GM18517 (cell line): Measurements from ENCODE around the gene CES4A.
"Not testable (repeated sequence)": the region's sequence is repeated elsewhere in the genome, so short reads cannot be mapped to it uniquely, and the experiment has no call there.

ENCODE experiments used
- ATAC-seq: cut with Tn5 transposase; IDR thresholded peaks from one replicate; pipeline ENCODE4 v1.9.1; 2021; ENCODE audit warnings: mild to moderate bottlenecking, moderate library complexity; ENCODE audit not compliant: unreplicated experiment

CES4A gene

DNA sequence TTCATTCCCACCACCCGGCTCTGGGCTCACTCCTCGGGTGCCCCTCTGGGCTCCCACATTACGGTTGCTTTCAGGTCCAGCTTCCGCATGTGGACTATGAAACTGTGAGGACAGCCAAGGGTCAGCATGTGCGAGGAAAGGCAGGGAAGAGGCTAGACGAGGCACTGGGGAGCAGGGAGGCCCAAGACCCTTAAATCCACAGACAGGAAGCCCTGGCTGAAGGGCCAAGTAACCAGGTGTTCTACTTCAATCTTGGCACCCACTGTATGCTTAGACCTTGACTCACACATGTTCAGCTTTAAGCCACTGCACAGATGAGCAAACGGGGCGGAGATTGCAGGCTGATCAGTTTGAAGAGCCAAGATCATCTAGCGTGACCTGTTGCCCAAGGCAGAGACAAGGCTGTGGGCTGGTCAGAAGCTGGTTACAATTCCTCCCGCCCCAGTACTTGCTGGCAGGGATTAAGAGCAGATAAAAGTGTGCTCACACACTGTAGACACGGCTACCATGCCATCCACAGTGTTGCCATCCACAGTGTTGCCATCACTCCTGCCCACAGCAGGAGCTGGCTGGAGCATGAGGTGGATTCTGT is at the start of gene CES4A:
Gene CES4A, plus strand, starts transcription at position 393 of the 592 bp plus-strand sequence. Its CDS starts 184 bp downstream, at position 577.
- ATAC-seq = no peak

DNA sequence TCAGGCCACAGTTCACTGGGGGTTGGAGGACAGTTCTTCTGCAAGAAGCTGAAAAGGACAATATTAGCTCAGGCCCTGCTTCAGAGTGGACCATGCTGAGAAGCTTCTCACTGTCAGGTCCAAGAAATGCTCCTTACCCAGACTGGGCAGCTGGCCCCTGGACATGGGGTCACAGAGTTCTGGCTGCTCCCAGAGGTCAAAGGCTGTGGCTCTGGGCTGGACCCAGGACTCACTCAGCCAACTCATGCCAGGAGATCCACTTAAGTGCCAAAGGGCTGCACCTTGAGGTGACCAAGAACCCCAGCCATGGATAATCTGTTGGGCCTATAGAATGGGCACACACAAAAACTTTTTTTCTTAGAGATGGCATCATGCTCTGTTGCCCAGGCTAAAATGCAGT is 49.0 kb upstream of the CES4A start:
- no peak for ATAC-seq

DNA sequence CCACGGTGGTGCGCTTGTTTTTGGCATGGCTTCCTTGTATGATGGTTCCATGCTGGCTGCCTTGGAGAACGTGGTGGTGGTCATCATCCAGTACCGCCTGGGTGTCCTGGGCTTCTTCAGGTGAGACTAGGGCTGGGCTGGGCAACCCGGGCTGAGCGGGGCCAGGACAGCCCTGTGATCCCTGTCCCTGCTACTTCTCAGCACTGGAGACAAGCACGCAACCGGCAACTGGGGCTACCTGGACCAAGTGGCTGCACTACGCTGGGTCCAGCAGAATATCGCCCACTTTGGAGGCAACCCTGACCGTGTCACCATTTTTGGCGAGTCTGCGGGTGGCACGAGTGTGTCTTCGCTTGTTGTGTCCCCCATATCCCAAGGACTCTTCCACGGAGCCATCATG is 48.2 kb upstream of the CES4A start:
- no peak for ATAC-seq

DNA sequence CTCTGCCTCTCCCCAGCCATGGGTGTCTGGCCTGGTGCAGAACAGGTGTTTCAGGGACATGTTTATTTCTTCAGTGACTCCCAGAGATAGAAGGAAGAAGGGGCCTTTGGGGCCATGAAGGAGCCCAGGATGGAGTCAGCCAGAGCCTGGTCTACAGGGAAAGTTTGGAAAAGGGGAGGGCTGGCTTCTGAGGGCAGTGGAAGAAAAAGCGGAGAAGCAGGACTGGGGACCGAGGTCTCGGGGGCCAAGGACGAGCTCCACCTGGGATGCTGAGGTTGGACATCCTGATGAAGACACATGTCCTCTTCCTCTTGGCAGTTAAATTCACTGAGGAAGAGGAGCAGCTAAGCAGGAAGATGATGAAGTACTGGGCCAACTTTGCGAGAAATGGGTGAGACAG is 45.4 kb upstream of the CES4A start:
- no peak for ATAC-seq

DNA sequence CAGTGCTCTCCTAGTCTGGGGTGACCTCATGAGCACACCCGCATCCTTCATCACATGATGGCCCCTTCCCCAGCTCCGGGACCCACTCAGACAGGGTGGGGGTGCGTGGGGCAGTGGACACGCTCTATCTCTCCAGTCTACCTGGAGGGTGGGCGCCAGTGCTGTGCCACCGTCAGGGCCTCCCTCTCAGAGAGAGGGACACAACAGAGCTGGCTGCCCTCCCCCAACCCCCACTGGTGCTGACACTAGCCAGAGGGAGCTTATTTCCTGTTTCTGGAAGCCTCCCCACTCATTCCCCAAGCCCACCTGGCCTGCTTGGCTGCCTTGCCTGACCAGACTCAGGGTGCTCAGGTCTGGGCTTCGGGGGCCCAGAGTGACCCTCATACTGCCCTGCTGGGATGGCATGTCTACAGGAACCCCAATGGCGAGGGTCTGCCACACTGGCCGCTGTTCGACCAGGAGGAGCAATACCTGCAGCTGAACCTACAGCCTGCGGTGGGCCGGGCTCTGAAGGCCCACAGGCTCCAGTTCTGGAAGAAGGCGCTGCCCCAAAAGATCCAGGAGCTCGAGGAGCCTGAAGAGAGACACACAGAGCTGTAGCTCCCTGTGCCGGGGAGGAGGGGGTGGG is 44.8 kb upstream of the CES4A start:
- ATAC-seq = no peak

DNA sequence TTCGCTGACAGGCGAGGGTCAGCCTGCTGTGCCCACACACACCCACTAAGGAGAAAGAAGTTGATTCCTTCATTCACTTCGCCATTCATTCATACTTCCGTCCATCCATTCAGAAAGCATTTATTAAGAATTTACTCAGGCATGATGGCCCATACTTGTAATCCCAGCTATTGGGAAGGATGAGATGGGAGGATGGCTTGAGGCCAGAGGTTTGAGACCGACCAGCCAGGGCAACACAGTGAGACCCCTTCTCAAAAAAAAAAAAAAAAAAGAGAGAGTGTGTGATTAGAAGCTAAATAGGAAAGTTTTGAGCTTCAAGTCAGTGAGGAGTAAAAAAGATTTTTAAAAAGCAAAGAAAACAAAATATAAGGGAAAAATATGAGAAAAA is 44.3 kb upstream of the CES4A start:
- no peak for ATAC-seq

DNA sequence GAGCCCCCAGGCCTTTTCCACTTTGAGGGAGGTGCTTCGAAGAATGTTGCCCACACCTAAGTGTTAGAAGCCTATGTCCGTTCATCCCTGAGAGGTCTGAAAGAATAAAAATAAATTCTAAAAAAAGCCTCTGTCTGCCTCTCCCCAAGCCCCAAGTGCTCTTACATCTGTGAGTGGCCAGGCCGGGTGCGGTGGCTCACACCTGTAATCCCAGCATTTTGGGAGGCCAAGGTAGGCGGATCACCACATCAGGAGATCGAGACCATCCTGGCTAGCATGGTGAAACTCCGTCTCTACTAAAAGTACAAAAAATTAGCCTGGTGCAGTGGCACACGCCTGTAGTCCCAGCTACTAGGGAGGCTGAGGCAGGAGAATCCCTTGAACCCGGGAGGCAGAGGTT is 43.4 kb upstream of the CES4A start:
- not testable (repeated sequence) for ATAC-seq

DNA sequence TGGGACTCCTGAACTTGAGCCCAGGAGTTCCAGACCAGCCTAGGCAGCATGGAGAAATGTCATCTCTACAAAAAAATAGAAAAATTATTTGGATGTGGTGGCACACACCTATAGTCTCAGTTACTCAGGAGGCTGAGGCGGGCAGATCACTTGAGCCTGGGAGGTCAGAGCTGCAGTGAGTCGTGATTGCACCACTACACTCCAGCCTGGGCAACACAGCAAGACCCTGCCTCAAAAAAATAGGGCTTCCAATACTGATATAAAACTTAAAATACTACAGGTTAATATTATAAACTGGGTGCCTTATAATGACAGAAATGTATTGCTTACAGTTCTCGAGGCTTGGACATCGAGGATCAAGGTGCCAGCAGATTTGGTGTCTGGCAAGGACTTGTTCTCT is 42.5 kb upstream of the CES4A start:
- ATAC-seq = no peak

DNA sequence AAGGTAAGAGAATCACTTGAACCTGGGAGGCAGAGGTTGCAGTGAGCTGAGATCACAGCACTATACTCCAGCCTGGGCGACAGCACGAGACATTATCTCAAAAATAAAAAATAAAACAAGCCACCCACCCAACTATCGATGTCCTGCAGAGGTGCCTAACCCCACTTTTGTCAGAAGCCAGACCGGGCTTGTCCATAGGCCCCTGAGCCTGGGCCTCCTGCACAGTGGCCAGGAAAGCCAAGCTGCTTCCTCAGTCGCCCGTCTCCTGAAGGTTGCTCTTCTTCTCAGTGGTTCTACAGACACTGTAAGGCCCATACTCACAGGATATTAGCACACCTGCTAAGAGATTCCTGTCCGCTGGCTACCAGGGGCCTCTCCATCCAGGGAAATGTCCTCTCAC is 41.8 kb upstream of the CES4A start:
- ATAC-seq = no peak

DNA sequence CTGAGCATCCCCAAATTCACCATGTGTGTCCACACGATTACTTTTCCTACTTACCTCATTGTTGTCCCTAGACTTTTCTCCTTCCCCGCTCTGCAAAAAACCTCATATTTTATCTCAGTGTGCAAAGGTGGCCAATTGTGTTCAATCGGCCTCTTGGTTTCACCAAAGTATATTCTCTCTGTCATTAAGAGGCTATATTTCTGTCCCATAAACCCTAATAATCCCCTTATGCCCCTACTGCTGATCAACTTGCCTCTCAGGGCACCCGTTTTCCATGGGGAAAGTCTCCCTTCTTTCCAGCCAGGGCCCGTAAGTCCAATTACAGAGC is 41.5 kb upstream of the CES4A start:
- ATAC-seq = no peak

DNA sequence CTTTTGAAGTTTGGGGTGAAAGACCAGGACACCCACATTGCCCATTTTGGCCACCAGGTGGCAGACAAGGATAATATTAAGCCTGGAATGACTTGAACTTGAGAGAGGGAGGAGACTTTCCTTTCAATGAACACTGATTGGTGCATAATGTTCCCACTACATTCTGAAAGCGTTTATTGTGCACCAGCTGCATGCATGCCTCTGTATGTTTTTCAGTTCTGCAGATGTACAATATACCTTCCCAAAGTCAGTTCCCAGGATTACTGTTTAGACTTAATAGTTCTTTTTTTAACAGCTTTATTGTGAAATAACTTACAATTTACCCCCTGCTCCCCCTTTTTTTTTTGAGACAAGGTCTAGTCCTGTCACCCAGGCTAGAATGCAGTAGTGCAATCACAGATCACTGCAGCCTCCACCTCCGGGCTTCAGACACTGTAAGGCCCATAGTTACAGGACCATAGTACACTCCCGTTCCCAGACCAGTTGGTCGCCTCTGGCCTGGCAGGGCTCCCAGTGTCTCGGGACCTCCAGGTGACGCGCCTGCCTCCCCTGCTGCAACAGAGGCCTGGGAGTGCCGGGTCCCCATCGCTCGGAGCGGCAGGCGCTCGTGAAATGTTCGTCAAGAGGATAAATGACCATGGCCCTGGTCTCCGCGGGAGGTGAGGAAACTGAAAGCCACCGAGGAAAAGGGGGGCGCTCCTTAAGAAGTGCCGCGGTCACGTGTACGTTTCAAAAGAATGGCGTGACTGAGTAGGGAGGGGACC is 40.9 kb upstream of the CES4A start:
- peak; percentile 81 for ATAC-seq

DNA sequence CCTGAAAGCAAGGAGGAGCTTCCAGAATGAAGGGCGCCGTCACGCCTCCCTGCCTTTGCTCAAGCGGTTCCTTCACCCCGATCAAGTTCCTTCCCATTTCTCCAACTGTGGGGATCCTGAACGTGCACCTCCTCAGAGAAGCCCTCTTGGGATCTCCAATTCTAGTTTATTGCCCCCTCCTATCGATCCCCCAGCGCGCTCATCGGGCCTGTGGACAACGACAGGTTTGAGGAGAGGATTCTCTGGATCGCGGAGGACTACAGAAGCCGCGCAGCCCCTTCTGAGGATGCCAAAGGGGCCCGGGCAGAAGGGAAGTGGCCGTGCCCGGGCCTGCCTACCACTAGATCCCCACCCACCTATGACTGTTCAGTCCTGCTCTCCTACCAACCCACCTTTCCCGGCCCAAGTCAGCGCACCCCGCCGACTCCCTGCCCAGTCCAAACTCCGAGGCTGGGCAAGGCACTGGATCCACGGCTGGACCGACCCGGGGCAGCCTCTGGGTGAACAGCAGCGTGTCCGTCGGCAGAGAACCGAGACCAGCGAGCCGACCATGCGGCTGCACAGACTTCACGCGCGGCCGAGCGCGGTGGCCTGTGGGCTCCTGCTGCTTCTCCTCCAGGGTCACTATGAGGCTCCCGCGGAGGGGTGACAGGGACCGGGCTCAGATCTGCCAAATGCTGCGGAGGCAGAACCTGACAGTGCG is 40.1 kb upstream of the CES4A start:
- no peak for ATAC-seq

DNA sequence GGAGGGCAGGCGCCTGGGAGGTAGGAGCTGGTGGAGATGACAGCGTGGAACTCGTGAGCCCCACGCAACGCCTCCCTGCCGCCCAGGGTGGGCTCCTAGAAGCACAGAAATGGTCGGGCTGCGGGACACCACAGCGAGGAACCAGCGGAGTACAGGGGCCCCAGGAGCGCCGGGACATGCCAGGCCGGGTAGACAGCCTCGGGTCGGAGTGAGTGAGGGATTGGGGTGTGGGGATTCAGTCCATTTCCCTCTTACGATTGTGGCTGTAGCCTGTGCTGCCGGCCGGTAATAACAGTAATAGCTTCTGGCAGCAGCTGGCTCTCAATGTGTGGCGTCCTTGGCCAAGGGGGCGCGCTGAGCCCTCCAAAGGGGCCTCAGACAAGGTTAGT is 39.6 kb upstream of the CES4A start:
- ATAC-seq = no peak

DNA sequence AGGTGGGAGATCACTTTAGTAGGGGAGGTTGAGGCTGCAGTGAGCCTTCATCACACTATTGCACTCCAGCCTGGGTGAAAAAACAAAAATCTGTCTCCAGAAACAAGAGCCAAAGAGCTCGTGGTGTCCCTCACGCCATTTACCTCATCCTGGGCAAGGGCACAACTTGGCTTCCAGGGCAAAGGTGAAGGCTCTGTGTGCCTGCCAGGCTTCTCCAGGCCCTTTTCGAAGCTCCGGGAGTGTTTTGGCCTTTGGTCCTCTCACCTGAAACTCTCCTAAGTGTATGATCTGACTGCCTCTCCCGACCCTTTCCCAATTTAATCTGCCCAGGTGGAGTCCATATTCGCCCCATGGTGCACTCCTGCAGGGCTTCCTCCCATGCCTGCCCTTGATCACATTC is 38.9 kb upstream of the CES4A start:
- ATAC-seq = no peak

DNA sequence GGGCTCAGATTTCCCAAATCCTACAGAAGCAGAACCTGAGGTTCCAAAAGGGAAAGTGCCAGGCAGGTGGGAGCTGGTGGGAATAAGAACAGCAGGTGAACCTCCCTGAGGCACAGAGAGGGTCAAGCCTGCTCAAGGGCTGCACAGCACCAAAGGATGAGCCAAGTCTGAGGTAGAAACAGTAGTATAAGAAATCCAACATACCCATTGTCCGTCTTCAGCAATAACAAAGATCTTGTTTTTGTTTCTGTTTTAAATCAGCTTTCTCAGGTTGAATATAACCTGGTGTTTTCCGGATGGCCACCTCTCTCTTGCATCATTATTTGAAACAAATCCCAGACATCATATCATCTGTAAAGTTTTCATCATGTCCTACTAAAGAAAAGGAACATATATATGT is 38.0 kb upstream of the CES4A start:
- ATAC-seq = no peak

DNA sequence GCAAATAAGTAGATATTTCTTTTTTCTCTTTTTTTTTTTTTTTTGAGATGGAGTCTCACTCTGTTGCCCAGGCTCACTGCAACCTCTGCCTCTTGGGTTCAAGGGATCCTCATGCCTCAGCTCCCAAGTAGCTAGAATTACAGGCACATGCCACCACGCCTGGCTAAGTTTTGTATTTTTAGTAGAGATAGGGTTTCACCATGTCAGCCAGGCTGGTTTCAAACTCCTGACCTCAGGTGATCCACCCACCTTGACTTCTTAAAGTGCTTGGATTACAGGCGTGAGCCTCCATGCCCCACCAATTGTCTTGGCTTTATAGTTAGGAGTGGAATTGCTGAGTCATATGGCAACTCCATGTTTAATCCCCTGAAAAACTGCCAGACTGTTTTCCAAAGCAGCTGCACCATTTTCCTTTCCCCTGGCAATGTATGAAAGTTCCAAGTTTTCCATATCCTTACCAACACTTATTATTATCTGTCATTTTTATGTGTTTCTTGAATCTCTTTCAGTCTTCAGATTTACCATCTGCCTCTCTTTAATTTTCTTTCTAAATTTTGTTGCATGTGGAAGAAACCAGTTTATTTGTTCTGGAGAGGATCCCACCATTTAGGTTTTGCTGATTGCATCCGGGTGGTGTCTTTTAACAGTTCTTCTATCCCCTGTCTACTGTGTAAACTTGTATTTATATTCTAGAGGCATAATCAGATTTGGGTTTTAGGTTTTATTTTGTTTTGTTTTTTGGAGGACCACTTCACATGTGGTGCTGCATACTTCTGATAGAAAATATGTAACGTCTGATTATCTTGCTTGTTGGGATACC is 37.2 kb upstream of the CES4A start:
- no peak for ATAC-seq

DNA sequence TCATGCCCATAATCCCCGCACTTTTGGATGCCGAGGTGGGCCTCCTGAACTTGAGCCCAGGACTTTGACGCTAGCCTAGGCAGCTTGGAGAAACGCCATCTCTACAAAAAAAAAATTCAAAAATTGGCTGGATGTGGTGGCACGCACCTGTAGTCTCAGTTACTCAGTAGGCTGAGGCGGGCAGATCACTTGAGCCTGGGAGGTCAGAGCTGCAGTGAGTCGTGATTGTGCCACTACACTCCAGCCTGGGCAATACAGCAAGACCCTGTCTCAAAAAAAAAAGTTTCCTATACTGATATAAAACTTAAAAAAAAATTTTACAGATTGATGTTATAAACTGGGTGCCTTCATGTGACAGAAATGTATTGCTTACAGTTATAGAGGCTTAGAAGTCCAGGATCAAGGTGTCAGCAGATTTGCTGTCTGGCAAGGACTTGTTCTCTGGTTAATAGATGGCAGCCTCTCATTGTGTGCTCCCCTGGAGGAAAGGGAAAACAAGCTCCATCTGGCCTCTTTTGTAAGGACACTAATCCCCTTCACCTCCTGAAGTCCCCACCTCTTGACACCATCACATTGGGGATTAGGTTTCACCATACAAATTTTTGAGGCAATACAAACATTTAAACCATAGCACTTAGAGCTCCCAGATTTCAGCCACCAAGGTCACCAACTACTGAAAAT is 35.8 kb upstream of the CES4A start:
- ATAC-seq = no peak

DNA sequence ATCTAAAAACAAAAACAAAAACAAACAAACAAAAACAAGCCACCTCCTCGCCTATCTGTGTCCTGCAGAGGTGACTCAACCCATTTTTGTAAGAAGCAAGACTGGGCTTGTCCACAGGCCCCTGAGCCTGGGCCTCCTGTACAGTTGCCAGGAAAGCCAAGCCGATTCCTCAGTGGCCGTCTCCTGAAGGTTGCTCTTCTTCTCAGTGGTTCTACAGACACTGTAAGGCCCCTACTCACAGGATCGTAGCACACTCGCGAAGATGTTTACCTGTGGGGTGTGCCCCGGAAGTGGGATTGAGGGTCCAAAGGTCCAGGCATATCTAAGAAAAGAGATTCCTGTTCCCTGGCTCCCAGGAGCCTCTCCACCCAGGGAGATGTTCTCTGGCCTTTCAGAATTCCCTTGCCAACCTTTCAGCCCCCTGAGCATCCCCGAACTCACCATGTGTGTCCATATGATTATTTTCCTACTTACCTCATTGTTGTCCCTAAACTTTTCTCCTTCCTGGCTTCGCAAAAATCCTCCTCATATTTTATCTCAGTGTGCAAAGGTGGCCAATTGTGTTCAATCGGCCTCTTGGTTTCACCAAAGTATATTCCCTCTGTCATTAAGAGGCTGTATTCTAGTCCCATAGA is 34.8 kb upstream of the CES4A start:
- ATAC-seq = no peak

DNA sequence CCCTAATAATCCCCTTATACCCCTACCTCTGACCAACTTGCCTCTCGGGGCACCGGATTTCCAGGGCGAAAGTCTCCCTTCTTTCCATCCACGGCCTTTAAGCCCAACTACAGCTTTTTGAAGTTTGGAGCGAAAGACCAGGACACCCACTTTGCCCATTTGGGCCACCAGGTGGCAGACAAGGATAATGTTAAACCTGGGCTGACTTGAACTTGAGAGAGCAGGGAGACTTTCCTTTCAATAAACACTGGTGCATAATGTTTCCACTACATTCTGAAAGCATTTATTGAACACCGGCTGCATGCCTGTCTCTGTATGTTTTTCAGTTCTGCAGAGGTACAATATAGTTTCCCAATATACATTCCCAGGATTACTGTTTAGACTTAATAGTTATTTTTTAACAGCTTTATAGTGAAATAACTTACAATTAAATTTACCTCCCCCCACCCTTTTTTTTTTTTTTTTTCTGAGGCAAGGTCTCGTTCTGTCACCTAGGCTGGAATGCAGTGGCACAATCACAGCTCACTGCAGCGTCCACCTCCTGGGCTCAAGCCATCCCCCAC is 34.2 kb upstream of the CES4A start:
- ATAC-seq = no peak
